Motor neuron (in vitro differentiated cells): ENCODE measurements around the gene PRUNE1. TPM values are rescaled to one million over a fixed set of nuclear protein-coding genes. Genes with fewer than 3 reads are reported as not detected.
A peak's percentile ranks its signal among the peaks of the same experiment; 100 is the strongest.

Experiments
- ATAC-seq, 8 experiments: fragments of 200-7000 bp; cut with Tn5 transposase; replicated peaks in 6 of 8; 2 replicates each; pipeline ENCODE4 v1.8.0; 2021; ENCODE audit warnings: mild to moderate bottlenecking in 8 of 8, moderate library complexity in 8 of 8
- H3K27ac ChIP-seq, 2 donors: fragments of 250-450 bp; sonication (Bioruptor Pico); 2 replicates each; pipeline ENCODE4 v1.9.0; 2021; ENCODE audit warnings: antibody characterized with exemption in 2 of 2, mild to moderate bottlenecking in 2 of 2, moderate library complexity in 1 of 2
- H3K4me1 ChIP-seq, 2 donors: fragments of 250-450 bp; sonication (Bioruptor Pico); replicated peaks in 1 of 2; 2 replicates each; pipeline ENCODE4 v1.6.1; 2021; ENCODE audit warnings: antibody characterized with exemption in 2 of 2, mild to moderate bottlenecking in 2 of 2, moderate library complexity in 1 of 2
- H3K4me3 ChIP-seq, 5 donors: fragments of 250-450 bp; sonication (Bioruptor Pico); 2 replicates each; pipeline ENCODE4 v1.9.0; 2021; ENCODE audit warnings: antibody characterized with exemption in 5 of 5, mild to moderate bottlenecking in 5 of 5, moderate library complexity in 4 of 5
- WGBS, 10 experiments: fragments of 450-650 bp; shearing (Covaris generic); methylation state at CpG; one replicate each; pipeline ENCODE4 v1.0.0; 2022; 5-methylcytosine and 5-hydroxymethylcytosine counted together
- in situ Hi-C, 9 experiments: fragments of 400-800 bp; cut with MboI; loops; one replicate each; pipeline ENCODE4 v1.15.0; 2021; ENCODE audit warnings: low sequenced_read_pairs in 9 of 9, low pct_unique_long_range_greater_than_20kb in 2 of 9; ENCODE audit not compliant: unreplicated experiment in 9 of 9
- total RNA-seq, 8 experiments: library from RNA; unstranded; fragments of 300-600 nt; gene quantifications; 2 replicates each; pipeline versions ENCODE4 v1.2.3 to v1.2.4, GENCODE V29; 2022

The PRUNE1 gene
- total RNA-seq, 8 experiments from 2014 or later: 10.5 to 30.2 (median 24.1) TPM

GRCh38 chr1:151001602-151002001 lies 6.6 kb upstream of the PRUNE1 start:
- Histone ChIP-seq H3K27ac (no peak overlapping the region), H3K4me1 (peaks cover 25 to 35% of the 10 kb centered on the region in 2 donors), H3K4me3 (no peak overlapping the region)
- 59 to 100% (median 83%) methylated on average over 1 to 4 of the region's 4 CpGs; no CpG with 5 or more reads in 1 of the 10 experiments for WGBS, 10 experiments
- ATAC-seq: peak in 3 of 8 experiments; percentile 20 to 57 (median 54)
- in situ Hi-C loops: no loop called here

GRCh38 chr1:151002051-151002450 lies 6.2 kb upstream of the PRUNE1 start:
- no peak overlapping the region for H3K27ac ChIP-seq

GRCh38 chr1:151002611-151003010 lies 5.6 kb upstream of the PRUNE1 start:
- in situ Hi-C loops: no loop called here
- WGBS, 10 experiments: 17 to 75% (median 48%) methylated on average over 1 to 2 of the region's 2 CpGs; no CpG with 5 or more reads in 4 of the 10 experiments
- H3K27ac ChIP-seq: peak overlapping the region in 1 of 2 donors; percentile 10
- no peak overlapping the region for H3K4me3 ChIP-seq
- peak in 1 of 8 experiments; percentile 7 for ATAC-seq
- peaks cover 33 to 43% of the 10 kb centered on the region in 2 donors for H3K4me1 ChIP-seq

More at GRCh38 chr1:151002051-151002450, 6.2 kb upstream of the PRUNE1 start:
- 79 to 100% (median 88%) methylated on average over 1 to 3 of the region's 3 CpGs; no CpG with 5 or more reads in 3 of the 10 experiments for WGBS, 10 experiments
- ATAC-seq: no peak
- Histone ChIP-seq H3K4me1 (peaks cover 28 to 38% of the 10 kb centered on the region in 2 donors), H3K4me3 (no peak overlapping the region)
- in situ Hi-C loops: no loop called here

GRCh38 chr1:151003180-151003579 lies 5.1 kb upstream of the PRUNE1 start:
- in situ Hi-C loops: no loop called here
- H3K4me1 ChIP-seq: peaks cover 38 to 47% of the 10 kb centered on the region in 2 donors
- no peak overlapping the region for H3K27ac ChIP-seq
- ATAC-seq: no peak
- H3K4me3 ChIP-seq: no peak overlapping the region

- ATAC-seq: no peak
- H3K27ac ChIP-seq: peak overlapping the region in 1 of 2 donors; percentile 65
These were observed 2.4 kb upstream of the PRUNE1 start for GRCh38 chr1:151005729-151006319.

GRCh38 chr1:151006327-151007052 lies 1.8 kb upstream of the PRUNE1 start, which contains the start of gene MINDY1:
Gene MINDY1, minus strand, starts transcription at chr1:151006902. Its CDS starts 4,285 bp downstream, at chr1:151002617.
- Histone ChIP-seq H3K27ac (peak within 1 kb of the TSS; percentile 40 to 68), H3K4me1 (peaks cover 45 to 52% of the 10 kb centered on the region in 2 donors)
- in situ Hi-C loops: no loop called here

More at GRCh38 chr1:151005729-151006319, 2.4 kb upstream of the PRUNE1 start:
- in situ Hi-C loops: no loop called here
- H3K4me3 ChIP-seq: peak overlapping the region; percentile 36 to 48 (median 40)
- 7 to 75% (median 45%) methylated on average over 1 to 4 of the region's 4 CpGs; no CpG with 5 or more reads in 2 of the 10 experiments for WGBS, 10 experiments
- peaks cover 45 to 52% of the 10 kb centered on the region in 2 donors for H3K4me1 ChIP-seq

GRCh38 chr1:151007853-151008243 lies 401 bp upstream of the PRUNE1 start:
- H3K4me1 ChIP-seq: peaks cover 45 to 48% of the 10 kb centered on the region in 2 donors
- H3K27ac ChIP-seq: peak overlapping the region; percentile 40 to 68
- WGBS, 10 experiments: 0 to 55% (median 23%) methylated on average over 1 to 4 of the region's 4 CpGs; no CpG with 5 or more reads in 4 of the 10 experiments
- H3K4me3 ChIP-seq: peak overlapping the region; percentile 52 to 67 (median 63)
- ATAC-seq: no peak
- in situ Hi-C loops: no loop called here

More at GRCh38 chr1:151006327-151007052, 1.8 kb upstream of the PRUNE1 start, which contains the start of gene MINDY1:
- 0 to 17% (median 3%) methylated on average over 1 to 17 of the region's 18 CpGs; no CpG with 5 or more reads in 2 of the 10 experiments for WGBS, 10 experiments
- H3K4me3 ChIP-seq: peak within 1 kb of the TSS; percentile 36 to 67 (median 42)
- peak; percentile 70 to 85 (median 80) for ATAC-seq

GRCh38 chr1:151009206-151009587 lies 948 bp downstream of the PRUNE1 start:
- Histone ChIP-seq H3K4me3 (peak overlapping the region; percentile 52 to 67 (median 63)), H3K27ac (no peak overlapping the region), H3K4me1 (peaks cover 37% of the 10 kb centered on the region in 2 donors)
- in situ Hi-C loops: no loop called here
- WGBS, 10 experiments: 13 to 100% (median 49%) methylated on average over 1 to 3 of the region's 3 CpGs; no CpG with 5 or more reads in 1 of the 10 experiments
- no peak for ATAC-seq

GRCh38 chr1:151009674-151010345 lies 1.6 kb downstream of the PRUNE1 start:
- Histone ChIP-seq H3K27ac (no peak overlapping the region), H3K4me3 (peak overlapping the region in 2 of 5 donors; percentile 53 to 67), H3K4me1 (peaks cover 31 to 32% of the 10 kb centered on the region in 2 donors)
- in situ Hi-C loops: no loop called here
- ATAC-seq: no peak
- 80 to 100% (median 97%) methylated on average over 1 to 8 of the region's 8 CpGs for WGBS, 10 experiments

- Histone ChIP-seq H3K4me3 (no peak overlapping the region), H3K4me1 (peaks cover 25 to 27% of the 10 kb centered on the region in 2 donors), H3K27ac (no peak overlapping the region)
- WGBS, 10 experiments: 58 to 96% (median 89%) methylated on average over 1 to 3 of the region's 3 CpGs; no CpG with 5 or more reads in 3 of the 10 experiments
- in situ Hi-C loops: no loop called here
- no peak for ATAC-seq
These were observed 2.1 kb downstream of the PRUNE1 start for GRCh38 chr1:151010346-151010726.

- Histone ChIP-seq H3K4me3 (no peak overlapping the region), H3K27ac (no peak overlapping the region)
- ATAC-seq: no peak
These were observed 3.1 kb downstream of the PRUNE1 start for GRCh38 chr1:151011154-151011850.

GRCh38 chr1:151012684-151013471 lies 4.6 kb downstream of the PRUNE1 start:
- peaks cover 8 to 9% of the 10 kb centered on the region in 2 donors for H3K4me1 ChIP-seq
- in situ Hi-C loops: no loop called here
- peak in 1 of 8 experiments; percentile 39 for ATAC-seq
- H3K27ac ChIP-seq: no peak overlapping the region
- 59 to 94% (median 89%) methylated on average over 1 to 14 of the region's 14 CpGs; no CpG with 5 or more reads in 1 of the 10 experiments for WGBS, 10 experiments
- no peak overlapping the region for H3K4me3 ChIP-seq

More at GRCh38 chr1:151011154-151011850, 3.1 kb downstream of the PRUNE1 start:
- H3K4me1 ChIP-seq: peaks cover 20 to 21% of the 10 kb centered on the region in 2 donors
- 10 to 100% (median 78%) methylated on average over 1 to 4 of the region's 4 CpGs; no CpG with 5 or more reads in 2 of the 10 experiments for WGBS, 10 experiments
- in situ Hi-C loops: no loop called here
